HepG2 (cell line): Measurements from ENCODE around the gene MAP1B. TPM values are rescaled to one million over a fixed set of nuclear protein-coding genes. Genes with fewer than 3 reads are reported as not detected.

ENCODE experiments used
- ATAC-seq: fragments of 200-7000 bp; cut with Tn5 transposase; 3 replicates; pipeline ENCODE4 v1.9.1; 2020; ENCODE audit warnings: mild to moderate bottlenecking, moderate library complexity
- BruUV-seq: library from RNA; stranded (reverse); fragments of 400-500 nt; replicated peaks from 2 replicates; lab custom pipeline; 2021; lab: Mats Ljungman, UMichigan
- CTCF ChIA-PET: fragments of 300-600 bp; formaldehyde crosslinking; extraction: SDS; loops from one replicate; lab custom pipeline; 2021; ENCODE audit warnings: low total read pairs, inconsistent platforms, low intra/inter-chr PET ratio; lab: Yijun Ruan, JAX
- POLR2A ChIA-PET: fragments of 350-600 bp; sonication (Branson Sonifier 250); formaldehyde crosslinking; loops from one replicate; lab custom pipeline; 2020; ENCODE audit warnings: antibody characterized with exemption, inconsistent platforms; lab: Yijun Ruan, JAX
- DNase-seq: peaks from one replicate; pipeline ENCODE4 v3.0.0-alpha.2; 2015; ENCODE audit warnings: low spot score
- FAIRE-seq: peaks from 3 replicates; lab custom pipeline; 2011; peaks lifted over from hg19 to GRCh38; lab: Jason Lieb, UNC
- H2AFZ ChIP-seq: one replicate; pipeline ENCODE4 v1.6.1; 2011; ENCODE audit warnings: low read length, inconsistent platforms
- H3K27ac ChIP-seq: fragments of 300-600 bp; 3 replicates; pipeline ENCODE4 v1.8.0; 2011; ENCODE audit warnings: mixed run types, mild to moderate bottlenecking, mixed read lengths, low read length, inconsistent platforms; ENCODE audit not compliant: insufficient read depth; ENCODE audit errors: extremely low read length
- H3K27me3 ChIP-seq, 2 experiments: fragments of 200-600 bp in 1 of 2; 2 replicates in 1 of 2; 3 replicates in 1 of 2; pipeline versions ENCODE4 v1.6.0 to v1.8.0; 2011; ENCODE audit warnings: low read length in 2 of 2, mild to moderate bottlenecking in 2 of 2, moderate library complexity in 2 of 2, inconsistent platforms in 1 of 2; ENCODE audit not compliant: insufficient read depth in 2 of 2, control insufficient read depth in 1 of 2
- H3K36me3 ChIP-seq, 2 experiments: fragments of 200-600 bp in 1 of 2; replicated peaks in 1 of 2; 2 replicates in 1 of 2; 3 replicates in 1 of 2; pipeline versions ENCODE4 v1.5.1 to v1.8.0; 2011; ENCODE audit warnings: low read length in 2 of 2, inconsistent platforms in 1 of 2; ENCODE audit not compliant: insufficient read depth in 2 of 2, control insufficient read depth in 1 of 2
- H3K4me1 ChIP-seq: 2 replicates; pipeline ENCODE4 v1.5.1; 2012; ENCODE audit warnings: low read length, inconsistent platforms; ENCODE audit not compliant: insufficient read depth
- H3K4me2 ChIP-seq: 2 replicates; pipeline ENCODE4 v1.6.0; 2011; ENCODE audit warnings: low read depth, low read length, inconsistent platforms
- H3K4me3 ChIP-seq, 3 experiments: fragments of 200-600 bp in 1 of 3; sonication (generic), shearing (Covaris generic) in 1 of 3; replicated peaks in 1 of 3; 2 replicates each; pipeline ENCODE4 v1.5.1; 2011 to 2016; ENCODE audit warnings: low read length in 3 of 3, inconsistent platforms in 2 of 3, low read depth in 2 of 3, mild to moderate bottlenecking in 2 of 3, control low read depth in 1 of 3, mixed read lengths in 1 of 3; ENCODE audit not compliant: insufficient read depth in 1 of 3
- H3K79me2 ChIP-seq: one replicate; pipeline ENCODE4 v1.6.1; 2011; ENCODE audit warnings: low read length, inconsistent platforms; ENCODE audit not compliant: insufficient read depth
- H3K9ac ChIP-seq: 2 replicates; pipeline ENCODE4 v1.6.0; 2011; ENCODE audit warnings: mild to moderate bottlenecking, low read depth, low read length, inconsistent platforms; ENCODE audit not compliant: insufficient read depth
- H3K9me3 ChIP-seq: 2 replicates; pipeline ENCODE4 v1.5.1; 2012; ENCODE audit warnings: mild to moderate bottlenecking, low read length
- H4K20me1 ChIP-seq: 2 replicates; pipeline ENCODE4 v1.6.0; 2011; ENCODE audit warnings: inconsistent platforms, mild to moderate bottlenecking, low read length, moderate library complexity; ENCODE audit not compliant: insufficient read depth
- ATF3 ChIP-seq: sonication (generic); formaldehyde crosslinking; IDR thresholded peaks from 2 replicates; pipeline ENCODE4 v1.4.0; 2020; ENCODE audit warnings: missing genetic modification reagents
- FOSL2 ChIP-seq: sonication (generic); formaldehyde crosslinking; IDR thresholded peaks from 2 replicates; pipeline ENCODE4 v1.4.0; 2020; ENCODE audit warnings: missing genetic modification reagents
- HNRNPUL1 ChIP-seq: fragments of 200-400 bp; formaldehyde crosslinking; IDR thresholded peaks from 2 replicates; pipeline ENCODE4 v1.6.1; 2017; ENCODE audit warnings: low read depth, mild to moderate bottlenecking, low read length, moderate library complexity
- NFE2L2 ChIP-seq: fragments of 150-350 bp; IDR thresholded peaks from 2 replicates; pipeline ENCODE4 v1.6.1; 2014; ENCODE audit warnings: low read length
- RARA ChIP-seq: IDR thresholded peaks from 2 replicates; pipeline ENCODE4 v1.6.1; 2016; ENCODE audit warnings: missing genetic modification reagents, missing compliant biosample characterization
- RELA ChIP-seq: sonication (generic); formaldehyde crosslinking; IDR thresholded peaks from 2 replicates; pipeline ENCODE4 v1.4.0; 2020; ENCODE audit warnings: missing genetic modification reagents
- RFXAP ChIP-seq: sonication (generic); formaldehyde crosslinking; IDR thresholded peaks from 2 replicates; pipeline ENCODE4 v1.4.0; 2020; ENCODE audit warnings: missing genetic modification reagents, borderline replicate concordance
- TAF1 ChIP-seq: sonication (generic); formaldehyde crosslinking; IDR thresholded peaks from 2 replicates; pipeline ENCODE4 v1.4.0; 2020; ENCODE audit warnings: missing genetic modification reagents
- TOE1 ChIP-seq: sonication (generic); formaldehyde crosslinking; IDR thresholded peaks from 2 replicates; pipeline ENCODE4 v1.4.0; 2020; ENCODE audit warnings: mild to moderate bottlenecking, missing genetic modification reagents
- XRCC5 ChIP-seq: fragments of 200-400 bp; formaldehyde crosslinking; optimal IDR thresholded peaks from 2 replicates; pipeline ENCODE3; 2017; ENCODE audit warnings: mild to moderate bottlenecking, low read length
- ZFP1 ChIP-seq: IDR thresholded peaks from 2 replicates; pipeline ENCODE4 v1.6.1; 2016
- ZFP37 ChIP-seq: sonication (generic); formaldehyde crosslinking; IDR thresholded peaks from 2 replicates; pipeline ENCODE4 v1.4.0; 2020; ENCODE audit warnings: missing genetic modification reagents, borderline replicate concordance
- ZNF354B ChIP-seq: sonication (generic); formaldehyde crosslinking; IDR thresholded peaks from 2 replicates; pipeline ENCODE4 v1.8.0; 2022; ENCODE audit warnings: mild to moderate bottlenecking, missing genetic modification reagents
- WGBS: methylation state at CpG from one replicate; pipeline ENCODE4 v1.1.6; 2017; ENCODE audit warnings: low lambda C conversion rate; 5-methylcytosine and 5-hydroxymethylcytosine counted together
- in situ Hi-C: cut with HindIII; loops from 2 replicates; pipeline ENCODE4 v1.10.0; 2017; ENCODE audit warnings: low pct_unique_long_range_greater_than_20kb; ENCODE audit not compliant: extremely low pct_ligation_motif_present
- intact Hi-C: fragments of 100-400 bp; cut with micrococcal nuclease; formaldehyde crosslinking; loops from one replicate; pipeline ENCODE4 v1.10.0; 2022; ENCODE audit not compliant: unreplicated experiment
- polyA plus RNA-seq, 8 experiments: library from polyadenylated mRNA; depleted of rRNA in 3 of 8; stranded (reverse) in 7 of 8; unstranded in 1 of 8; fragments of >200 nt; fragmentation: Illumina TruSeq in 4 of 8; extraction: Trizol in 4 of 8; gene quantifications; 2 replicates each; pipeline versions ENCODE4 v1.2.1 to v1.2.3, GENCODE V29; 2011 to 2016; ENCODE audit warnings: low read depth in 4 of 8, missing spikeins in 1 of 8, mixed read lengths in 1 of 8; ENCODE audit not compliant: insufficient read depth in 1 of 8
- total RNA-seq, 5 experiments: library from RNA; depleted of rRNA; stranded (reverse); fragments of >200 nt; fragmentation: Illumina TruSeq; extraction: Trizol; gene quantifications; 2 replicates each; pipeline ENCODE4 v1.2.3, GENCODE V29; 2016; ENCODE audit warnings: low read depth in 1 of 5
- TF ChIP-seq, protein P1 (sequence below): sonication (generic); formaldehyde crosslinking; IDR thresholded peaks from 2 replicates; pipeline ENCODE4 v1.4.0; 2020; ENCODE audit warnings: missing genetic modification reagents, low read depth, mild to moderate bottlenecking, borderline replicate concordance
- TF ChIP-seq, protein P2 (sequence below): IDR thresholded peaks from 2 replicates; pipeline ENCODE4 v1.6.1; 2016; ENCODE audit warnings: missing genetic modification reagents, missing compliant biosample characterization
- TF ChIP-seq, protein P3 (sequence below), 2 experiments: sonication (generic) in 1 of 2; formaldehyde crosslinking in 1 of 2; IDR thresholded peaks; 2 replicates each; pipeline versions ENCODE4 v1.5.1 to v1.6.1; 2011 to 2020; ENCODE audit warnings: borderline replicate concordance in 1 of 2, low read depth in 1 of 2, low read length in 1 of 2, mild to moderate bottlenecking in 1 of 2, missing genetic modification reagents in 1 of 2, moderate library complexity in 1 of 2

MAP1B gene
- total and polyA plus RNA-seq, 2 of the 13 experiments (the other 11 are each of a cell fraction or from before 2014, with no cell fraction given) = 3.3 to 6.2 TPM

- H3K27ac ChIP-seq = no peak overlapping the region
- no peak overlapping the region for H3K4me3 ChIP-seq
- no peak overlapping the region for H3K4me2 ChIP-seq
- intact Hi-C loops = no loop called here
- 91% methylated on average over 1 of the region's 1 CpG for WGBS
- TF ChIP-seq ZNF354B (CRISPR knock-in tag) = no peak
- TF ChIP-seq TAF1 = no peak
- TF ChIP-seq RELA (CRISPR knock-in tag) = no peak
- no peak for TF ChIP-seq FOSL2 (CRISPR knock-in tag)
- TF ChIP-seq RARA (CRISPR knock-in tag) = no peak
- TF ChIP-seq, protein P1, sequence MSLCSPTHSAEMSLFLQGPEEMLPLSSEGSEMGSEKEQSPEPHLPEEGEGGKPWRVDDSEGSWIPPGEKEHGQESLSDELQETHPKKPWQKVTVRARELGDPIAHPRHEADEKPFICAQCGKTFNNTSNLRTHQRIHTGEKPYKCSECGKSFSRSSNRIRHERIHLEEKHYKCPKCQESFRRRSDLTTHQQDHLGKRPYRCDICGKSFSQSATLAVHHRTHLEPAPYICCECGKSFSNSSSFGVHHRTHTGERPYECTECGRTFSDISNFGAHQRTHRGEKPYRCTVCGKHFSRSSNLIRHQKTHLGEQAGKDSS (CRISPR knock-in tag) = no peak
- TF ChIP-seq, protein P2, sequence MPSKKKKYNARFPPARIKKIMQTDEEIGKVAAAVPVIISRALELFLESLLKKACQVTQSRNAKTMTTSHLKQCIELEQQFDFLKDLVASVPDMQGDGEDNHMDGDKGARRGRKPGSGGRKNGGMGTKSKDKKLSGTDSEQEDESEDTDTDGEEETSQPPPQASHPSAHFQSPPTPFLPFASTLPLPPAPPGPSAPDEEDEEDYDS (CRISPR knock-in tag) = no peak
- no peak for TF ChIP-seq ATF3
- TF ChIP-seq ZFP1 (CRISPR knock-in tag) = no peak
- TF ChIP-seq HNRNPUL1 = no peak
- TF ChIP-seq ZFP37 (CRISPR knock-in tag) = no peak
- no peak for TF ChIP-seq NFE2L2
- no peak for TF ChIP-seq TOE1 (CRISPR knock-in tag)
- TF ChIP-seq, protein P3, sequence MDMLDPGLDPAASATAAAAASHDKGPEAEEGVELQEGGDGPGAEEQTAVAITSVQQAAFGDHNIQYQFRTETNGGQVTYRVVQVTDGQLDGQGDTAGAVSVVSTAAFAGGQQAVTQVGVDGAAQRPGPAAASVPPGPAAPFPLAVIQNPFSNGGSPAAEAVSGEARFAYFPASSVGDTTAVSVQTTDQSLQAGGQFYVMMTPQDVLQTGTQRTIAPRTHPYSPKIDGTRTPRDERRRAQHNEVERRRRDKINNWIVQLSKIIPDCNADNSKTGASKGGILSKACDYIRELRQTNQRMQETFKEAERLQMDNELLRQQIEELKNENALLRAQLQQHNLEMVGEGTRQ (IDR thresholded peaks at IDR 0.05; ENCODE audit: low read depth, low read length) = no peak
- TF ChIP-seq, protein P3 (CRISPR knock-in tag; IDR thresholded peaks at IDR 0.05; ENCODE audit: borderline replicate concordance) = no peak
- TF ChIP-seq XRCC5 = no peak
- TF ChIP-seq RFXAP (CRISPR knock-in tag) = no peak
- no peak for ATAC-seq
- no TSS peak for BruUV-seq
- no peak for FAIRE-seq
- in situ Hi-C loops = no loop called here
- H3K79me2 ChIP-seq = no peaks in the 10 kb centered on the region
- ChIA-PET CTCF (no interaction called here), POLR2A (no interaction called here)
- H3K9ac ChIP-seq = no peak overlapping the region
- no peaks in the 10 kb centered on the region for H3K36me3 ChIP-seq
- no peak for DNase-seq
- H3K27me3 ChIP-seq = no peaks in the 10 kb centered on the region
- H4K20me1 ChIP-seq = no peaks in the 10 kb centered on the region
- H3K4me1 ChIP-seq = no peaks in the 10 kb centered on the region
- H3K9me3 ChIP-seq = no peaks in the 10 kb centered on the region
- no peak overlapping the region for H2AFZ ChIP-seq
Measured at GRCh38 chr5:72167257-72167656, 60.0 kb downstream of the MAP1B start.
